Measurements from ENCODE around the gene B3GNT2. TPM values are rescaled to one million over a fixed set of nuclear protein-coding genes. Genes with fewer than 3 reads are reported as not detected.
"Not testable (repeated sequence)": the region's sequence is repeated elsewhere in the genome, so short reads cannot be mapped to it uniquely, and the experiment has no call there.

B3GNT2 gene, protein sequence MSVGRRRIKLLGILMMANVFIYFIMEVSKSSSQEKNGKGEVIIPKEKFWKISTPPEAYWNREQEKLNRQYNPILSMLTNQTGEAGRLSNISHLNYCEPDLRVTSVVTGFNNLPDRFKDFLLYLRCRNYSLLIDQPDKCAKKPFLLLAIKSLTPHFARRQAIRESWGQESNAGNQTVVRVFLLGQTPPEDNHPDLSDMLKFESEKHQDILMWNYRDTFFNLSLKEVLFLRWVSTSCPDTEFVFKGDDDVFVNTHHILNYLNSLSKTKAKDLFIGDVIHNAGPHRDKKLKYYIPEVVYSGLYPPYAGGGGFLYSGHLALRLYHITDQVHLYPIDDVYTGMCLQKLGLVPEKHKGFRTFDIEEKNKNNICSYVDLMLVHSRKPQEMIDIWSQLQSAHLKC
- total RNA-seq (10 to 100 TPM in 4 of 7 donors, 1 to 10 TPM in 3; 6.7 to 20.6 (median 11.2) TPM), polyA plus RNA-seq (10 to 100 TPM in 1 of 2 donors, 1 to 10 TPM in 1; 9.8 to 20.5 TPM)
- long read RNA-seq, donor 1, transcript B3GNT2-201 (2 exons, 2,763 nt), result major isoform, 16 of 18 reads
- long read RNA-seq, donor 1, partial matches to known transcripts, result 2 of 18 reads
- long read RNA-seq, donor 1, other reads (novel, unspliced or antisense), result 0 of 18 reads
- long read RNA-seq, donor 2, transcript B3GNT2-201 (2 exons, 2,763 nt), result major isoform, 6 of 6 reads
- long read RNA-seq, donor 2, partial matches to known transcripts, result 0 of 6 reads
- long read RNA-seq, donor 2, other reads (novel, unspliced or antisense), result 0 of 6 reads
- long read RNA-seq, donor 3, transcript B3GNT2-201 (2 exons, 2,763 nt), result major isoform, 26 of 27 reads
- long read RNA-seq, donor 3, partial matches to known transcripts, result 0 of 27 reads
- long read RNA-seq, donor 3, other reads (novel, unspliced or antisense), result 1 of 27 reads

DNA sequence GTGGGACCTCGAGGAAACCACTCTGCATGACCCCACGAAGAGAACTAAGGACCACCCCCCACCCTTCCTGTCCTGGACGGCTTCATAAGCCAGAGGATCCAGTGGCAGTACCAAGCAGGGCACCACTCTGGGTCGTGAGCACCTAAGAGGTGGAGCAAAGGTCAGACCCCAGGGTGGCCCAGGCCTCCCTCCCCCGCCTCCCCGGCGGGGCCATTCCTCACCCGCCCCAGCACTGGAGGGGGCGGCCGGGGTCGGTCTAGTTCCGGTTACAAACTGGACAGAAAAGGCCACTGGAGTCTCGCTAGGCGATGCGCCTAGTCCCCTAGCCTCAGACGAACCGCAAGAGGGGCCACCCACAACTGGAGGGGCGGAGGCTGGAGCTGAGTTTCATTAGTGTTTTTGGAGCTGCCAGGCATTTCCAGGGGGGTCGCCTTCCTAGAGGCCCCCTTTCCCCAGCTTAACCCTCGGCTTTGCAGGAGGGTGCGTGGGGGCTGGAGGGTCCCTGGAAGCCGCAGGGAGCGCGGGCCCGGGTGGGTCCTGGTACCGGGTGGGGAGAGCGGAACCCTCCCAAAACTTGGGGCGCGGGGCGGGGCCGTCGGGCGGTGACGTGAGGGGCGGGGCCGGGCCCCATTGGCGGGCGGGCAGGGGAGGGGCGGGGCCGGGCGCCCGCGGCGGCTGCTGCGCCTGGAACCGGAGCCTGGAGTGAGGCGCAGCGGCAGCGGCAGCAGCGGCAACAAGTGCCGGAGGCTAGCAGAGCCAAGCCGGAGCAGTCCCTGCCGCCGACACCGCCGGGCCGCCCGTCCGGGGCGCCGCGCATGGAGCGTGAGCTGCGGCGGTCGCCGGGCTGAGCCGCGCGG, at the start of gene B3GNT2:
Gene B3GNT2, plus strand, starts transcription at position 695 of the 857 bp plus-strand sequence. CDS start 26,106 bp downstream, outside the sequence.
- Histone ChIP-seq H3K4me1 (ENCODE audit: insufficient read depth) (peaks cover 5% of the 10 kb centered on the region), H3K4me3 (peak within 1 kb of the TSS; percentile 56), H3K36me3 (no peaks in the 10 kb centered on the region), H3K27me3 (no peaks in the 10 kb centered on the region), H3K27ac (peak within 1 kb of the TSS; percentile 74 to 76), H3K9me3 (no peaks in the 10 kb centered on the region)
- DNase-seq, result peak; percentile 81 to 89 (median 87)
- WGBS, 3 donors, result 0 to 3% (median 1%) methylated on average over 17 to 70 of the region's 70 CpGs
- no peak for TF ChIP-seq EP300 (IDR thresholded peaks at IDR 0.05)
- peak; percentile 76 for TF ChIP-seq POLR2A (IDR thresholded peaks at IDR 0.05)
- TF ChIP-seq CTCF (IDR thresholded peaks at IDR 0.05), result no peak
- intact Hi-C loops (cut with DNase I), result loop anchor here in 2 of 4 donors (5.0 to 10.0 kb wide), 2 partner anchors 217 to 281 kb away; no protein-coding TSS in a partner anchor

DNA sequence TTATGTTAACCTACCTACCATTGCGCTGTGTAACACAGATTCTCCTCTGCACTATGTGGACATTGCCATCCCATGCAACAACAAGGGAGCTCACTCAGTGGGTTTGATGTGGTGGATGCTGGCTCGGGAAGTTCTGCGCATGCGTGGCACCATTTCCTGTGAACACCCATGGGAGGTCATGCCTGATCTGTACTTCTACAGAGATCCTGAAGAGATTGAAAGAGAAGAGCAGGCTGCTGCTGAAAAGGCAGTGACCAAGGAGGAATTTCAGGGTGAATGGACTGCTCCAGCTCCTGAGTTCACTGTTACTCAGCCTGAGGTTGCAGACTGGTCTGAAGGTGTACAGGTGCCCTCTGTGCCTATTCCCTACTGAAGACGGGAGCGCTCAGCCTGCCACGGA, 49.1 kb upstream of the B3GNT2 start:
- H3K9me3 ChIP-seq; intact Hi-C loops (cut with DNase I); H3K4me1 ChIP-seq (ENCODE audit: insufficient read depth); H3K27me3 ChIP-seq; DNase-seq; H3K36me3 ChIP-seq; H3K4me3 ChIP-seq; H3K27ac ChIP-seq: not testable (repeated sequence)
- WGBS, 3 donors, result 92 to 96% (median 94%) methylated on average over 7 of the region's 7 CpGs

GRCh38 chr2:62147610-62148301, 48.2 kb upstream of the B3GNT2 start:
- Histone ChIP-seq H3K27ac (no peak overlapping the region), H3K4me1 (ENCODE audit: insufficient read depth) (no peaks in the 10 kb centered on the region), H3K9me3 (no peaks in the 10 kb centered on the region), H3K4me3 (no peak overlapping the region), H3K36me3 (no peaks in the 10 kb centered on the region), H3K27me3 (no peaks in the 10 kb centered on the region)
- TF ChIP-seq EP300 (IDR thresholded peaks at IDR 0.05) (no peak), CTCF (IDR thresholded peaks at IDR 0.05) (no peak), POLR2A (IDR thresholded peaks at IDR 0.05) (no peak)
- intact Hi-C loops (cut with DNase I), result no loop called here
- WGBS, 3 donors, result 82 to 92% (median 87%) methylated on average over 4 of the region's 4 CpGs
- no peak for DNase-seq

DNA sequence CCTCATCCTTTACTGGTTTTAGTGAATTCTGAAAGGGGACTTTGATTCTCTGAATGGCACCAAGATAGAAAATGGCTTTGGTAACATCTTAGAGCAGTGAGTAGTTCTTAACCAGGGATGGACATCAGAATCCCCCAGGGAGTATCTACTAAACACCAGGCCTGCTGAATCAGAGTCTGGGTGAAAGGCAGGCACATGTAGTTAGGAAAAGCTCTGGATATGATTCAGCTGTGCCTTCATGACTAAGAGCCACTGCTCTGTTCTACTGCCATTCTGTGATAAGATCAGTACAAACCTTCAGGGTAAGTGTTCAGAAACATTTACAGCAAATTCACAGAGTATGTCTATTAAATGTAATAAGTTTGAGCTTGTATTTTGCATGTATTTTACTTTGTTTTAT, 46.2 kb upstream of the B3GNT2 start:
- H3K4me3 ChIP-seq, result no peak overlapping the region
- no peak for DNase-seq
- intact Hi-C loops (cut with DNase I), result no loop called here
- TF ChIP-seq POLR2A (IDR thresholded peaks at IDR 0.05) (no peak), CTCF (IDR thresholded peaks at IDR 0.05) (no peak), EP300 (IDR thresholded peaks at IDR 0.05) (no peak)
- no peak overlapping the region for H3K27ac ChIP-seq
- no peaks in the 10 kb centered on the region for H3K27me3 ChIP-seq
- no peaks in the 10 kb centered on the region for H3K36me3 ChIP-seq
- H3K4me1 ChIP-seq (ENCODE audit: insufficient read depth), result no peaks in the 10 kb centered on the region
- no peaks in the 10 kb centered on the region for H3K9me3 ChIP-seq

Measured in ovary (tissue), 10 donors.